Right forelimb (tissue), 1 donor: ENCODE data around the gene RAB12.
"Not testable (repeated sequence)": the region's sequence is repeated elsewhere in the genome, so short reads cannot be mapped to it uniquely, and the experiment has no call there.

ENCODE experiments used
- DNase-seq: peaks from one replicate; pipeline ENCODE4 v3.0.0-alpha.2; 2018

RAB12 gene

GRCh38 chr18:8651478-8652261, 42.4 kb downstream of the RAB12 start:
- not testable (repeated sequence) for DNase-seq

GRCh38 chr18:8654503-8655451, 45.5 kb downstream of the RAB12 start:
- DNase-seq = no peak

GRCh38 chr18:8656232-8656631, 47.0 kb downstream of the RAB12 start:
- DNase-seq = no peak

- no peak for DNase-seq
Observed at GRCh38 chr18:8657050-8657820, 48.0 kb downstream of the RAB12 start.

- no peak for DNase-seq
Observed at GRCh38 chr18:8657873-8658470, 48.7 kb downstream of the RAB12 start.

- DNase-seq = no peak
Observed at GRCh38 chr18:8658858-8659485, 49.7 kb downstream of the RAB12 start.

- DNase-seq = no peak
Observed at GRCh38 chr18:8659609-8660242, 50.5 kb downstream of the RAB12 start.

- DNase-seq = no peak
Observed at GRCh38 chr18:8660316-8660715, 51.1 kb downstream of the RAB12 start.

GRCh38 chr18:8661754-8662559, 52.7 kb downstream of the RAB12 start:
- no peak for DNase-seq

GRCh38 chr18:8662560-8663255, 53.5 kb downstream of the RAB12 start:
- no peak for DNase-seq

- no peak for DNase-seq
Observed at GRCh38 chr18:8667846-8668245, 58.6 kb downstream of the RAB12 start.

- DNase-seq = no peak
Observed at GRCh38 chr18:8668381-8668780, 59.1 kb downstream of the RAB12 start.

- DNase-seq = no peak
Observed at GRCh38 chr18:8669571-8669970, 60.3 kb downstream of the RAB12 start.

GRCh38 chr18:8673256-8674209, 64.3 kb downstream of the RAB12 start:
- no peak for DNase-seq

GRCh38 chr18:8675057-8675456, 65.8 kb downstream of the RAB12 start:
- no peak for DNase-seq

GRCh38 chr18:8681196-8681595, 72.0 kb downstream of the RAB12 start:
- DNase-seq = no peak

- DNase-seq = no peak
Observed at GRCh38 chr18:8684577-8684976, 75.3 kb downstream of the RAB12 start.

- no peak for DNase-seq
Observed at GRCh38 chr18:8685141-8685913, 76.1 kb downstream of the RAB12 start.
